Thyroid gland (tissue), 4 donors: ENCODE results near the gene AAK1.

Source experiments
- POLR2A ChIP-seq, 2 donors: fragments of 450-650 bp; IDR thresholded peaks; one replicate each; pipeline ENCODE4 v1.6.1; 2017; ENCODE audit warnings: antibody characterized with exemption in 2 of 2, mild to moderate bottlenecking in 2 of 2, moderate library complexity in 1 of 2
- TF ChIP-seq, protein P1 (sequence below), 6 experiments: fragments of 200-600 bp in 3 of 6; fragments of 450-650 bp in 3 of 6; sonication (generic) in 3 of 6; IDR thresholded peaks; one replicate each; pipeline ENCODE4 v1.5.1; 2016 to 2019; ENCODE audit warnings: antibody characterized with exemption in 6 of 6, mild to moderate bottlenecking in 2 of 6, inconsistent platforms in 1 of 6, moderate library complexity in 1 of 6

DNA sequence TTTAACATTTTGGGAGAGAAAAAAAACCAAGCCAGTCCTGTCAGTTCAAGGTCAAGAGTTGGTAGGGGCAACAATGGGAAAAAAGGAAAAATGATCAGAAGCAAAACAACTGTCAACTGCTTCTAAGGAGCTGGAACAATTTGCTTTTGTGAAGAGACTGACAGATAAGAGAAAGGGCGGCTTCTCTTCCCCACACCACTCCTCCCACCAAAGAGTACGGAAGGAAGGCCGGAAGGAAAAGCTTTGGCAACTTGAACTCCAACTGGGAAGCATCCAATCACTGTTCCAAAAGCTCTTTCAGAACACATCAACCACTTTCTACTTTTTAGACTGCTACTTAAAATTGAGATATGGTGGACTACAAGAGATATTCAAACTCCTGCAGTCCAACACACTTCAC lies 148.5 kb downstream of the AAK1 start:
- TF ChIP-seq, protein P1, sequence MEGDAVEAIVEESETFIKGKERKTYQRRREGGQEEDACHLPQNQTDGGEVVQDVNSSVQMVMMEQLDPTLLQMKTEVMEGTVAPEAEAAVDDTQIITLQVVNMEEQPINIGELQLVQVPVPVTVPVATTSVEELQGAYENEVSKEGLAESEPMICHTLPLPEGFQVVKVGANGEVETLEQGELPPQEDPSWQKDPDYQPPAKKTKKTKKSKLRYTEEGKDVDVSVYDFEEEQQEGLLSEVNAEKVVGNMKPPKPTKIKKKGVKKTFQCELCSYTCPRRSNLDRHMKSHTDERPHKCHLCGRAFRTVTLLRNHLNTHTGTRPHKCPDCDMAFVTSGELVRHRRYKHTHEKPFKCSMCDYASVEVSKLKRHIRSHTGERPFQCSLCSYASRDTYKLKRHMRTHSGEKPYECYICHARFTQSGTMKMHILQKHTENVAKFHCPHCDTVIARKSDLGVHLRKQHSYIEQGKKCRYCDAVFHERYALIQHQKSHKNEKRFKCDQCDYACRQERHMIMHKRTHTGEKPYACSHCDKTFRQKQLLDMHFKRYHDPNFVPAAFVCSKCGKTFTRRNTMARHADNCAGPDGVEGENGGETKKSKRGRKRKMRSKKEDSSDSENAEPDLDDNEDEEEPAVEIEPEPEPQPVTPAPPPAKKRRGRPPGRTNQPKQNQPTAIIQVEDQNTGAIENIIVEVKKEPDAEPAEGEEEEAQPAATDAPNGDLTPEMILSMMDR (IDR thresholded peaks at IDR 0.05), result no peak
- TF ChIP-seq POLR2A (IDR thresholded peaks at IDR 0.05), result no peak
